ENCODE measurements around the gene XIRP2.
"Not testable (repeated sequence)": the region's sequence is repeated elsewhere in the genome, so short reads cannot be mapped to it uniquely, and the experiment has no call there.

The XIRP2 gene

DNA sequence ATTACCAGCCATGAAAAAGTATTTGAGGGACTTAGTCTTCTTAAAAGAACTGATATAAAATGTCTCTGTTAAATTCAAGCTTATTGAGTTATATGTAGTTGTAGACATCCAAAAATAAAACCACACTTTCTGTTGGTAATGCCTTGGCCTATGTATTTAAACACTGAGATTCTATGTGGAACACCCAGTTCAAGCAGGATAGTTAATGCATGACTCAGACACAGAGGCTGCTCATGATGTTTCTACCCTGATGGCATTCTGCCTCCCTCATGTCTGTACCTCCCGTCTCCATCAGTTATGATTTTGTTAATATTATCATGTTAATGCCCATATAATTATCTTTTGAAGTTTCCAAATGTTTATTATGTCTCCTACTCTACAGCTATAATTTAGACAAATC lies 164.5 kb downstream of the XIRP2 start:
- peak; percentile 8 for DNase-seq (ENCODE audit: low spot score)

DNA sequence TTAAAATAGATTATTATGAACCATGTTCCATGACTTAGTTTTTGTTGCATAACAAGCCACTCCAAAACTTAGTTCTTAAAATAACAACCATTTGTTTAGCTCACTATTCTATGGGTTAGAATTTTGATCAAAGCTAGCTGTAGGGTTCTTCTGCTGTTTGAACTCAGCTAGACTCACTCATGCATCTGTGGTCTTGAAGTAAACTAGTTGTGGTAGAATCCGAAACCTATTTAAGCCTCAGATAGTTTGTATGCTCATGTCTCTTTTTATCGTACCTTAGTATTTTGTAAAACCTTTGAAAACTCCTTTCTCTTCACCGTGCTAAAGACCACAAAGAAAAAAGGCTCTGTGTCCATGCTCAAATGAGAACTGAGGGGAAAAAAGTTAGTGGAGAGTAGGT lies 166.6 kb downstream of the XIRP2 start:
- no peak for DNase-seq (ENCODE audit: low spot score)

- no peak for DNase-seq (ENCODE audit: low spot score)
These were observed 169.2 kb downstream of the XIRP2 start for GRCh38 chr2:167057446-167057845.

DNA sequence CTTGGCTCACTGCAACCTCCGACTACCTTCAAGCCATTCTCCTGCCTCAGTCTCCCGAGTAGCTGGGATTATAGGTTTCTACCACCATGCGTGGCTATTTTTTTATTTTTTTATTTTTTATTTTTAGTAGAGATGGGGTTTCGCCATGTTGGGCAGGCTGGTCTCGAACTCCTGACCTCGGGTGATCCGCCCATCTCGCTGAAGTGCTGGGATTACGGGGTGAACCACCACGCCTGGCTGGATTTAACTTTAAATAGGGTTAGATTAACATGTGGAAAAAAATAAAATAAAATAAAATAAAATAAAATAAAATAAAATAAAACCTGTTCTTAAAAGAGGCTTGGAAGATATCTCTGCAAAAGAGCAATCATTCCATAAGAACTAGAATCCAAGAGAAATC lies 170.9 kb downstream of the XIRP2 start:
- DNase-seq (ENCODE audit: low spot score): no peak

DNA sequence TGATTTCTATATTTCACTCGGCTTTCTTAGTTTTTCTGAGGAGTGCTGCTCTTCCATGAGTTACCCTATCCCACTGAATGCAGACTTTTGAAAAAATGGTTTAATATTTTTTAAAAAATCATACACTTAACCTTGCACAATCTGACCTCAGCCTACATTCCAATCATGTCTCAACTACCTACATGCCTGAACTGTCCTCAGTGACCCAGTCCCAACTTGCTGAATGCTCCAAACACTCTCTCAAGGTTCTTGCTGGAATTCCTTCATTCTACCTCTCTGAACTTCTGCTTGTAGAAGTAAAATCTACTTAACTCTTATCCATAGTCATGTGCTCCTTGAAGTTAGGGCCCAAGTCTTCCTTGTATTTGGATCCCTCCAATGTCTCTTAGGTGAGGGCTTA lies 181.6 kb downstream of the XIRP2 start:
- no peak for DNase-seq (ENCODE audit: low spot score)

- not testable (repeated sequence) for DNase-seq (ENCODE audit: low spot score)
These were observed 187.4 kb downstream of the XIRP2 start for GRCh38 chr2:167075708-167076107.

DNA sequence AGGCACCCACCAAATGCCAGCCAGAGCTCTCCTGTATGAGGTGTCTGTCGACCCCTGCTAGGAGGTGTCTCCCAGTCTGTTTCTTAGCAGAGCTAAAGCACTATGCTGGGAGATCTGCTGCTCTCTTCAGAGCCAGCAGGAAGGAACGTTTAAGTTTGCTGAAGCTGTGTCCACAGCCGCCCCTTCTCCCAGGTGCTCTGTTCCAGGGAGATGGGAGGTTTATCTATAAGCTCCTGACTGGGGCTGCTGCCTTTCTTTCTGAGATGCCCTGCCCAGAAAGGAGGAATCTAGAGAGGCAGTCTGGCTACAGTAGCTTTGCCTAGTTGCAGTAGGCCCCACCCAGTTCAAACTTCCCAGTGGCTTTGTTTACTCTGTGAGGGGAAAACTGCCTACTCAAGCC lies 210.7 kb downstream of the XIRP2 start:
- not testable (repeated sequence) for DNase-seq (ENCODE audit: low spot score)

- DNase-seq (ENCODE audit: low spot score): no peak
These were observed 212.2 kb downstream of the XIRP2 start for GRCh38 chr2:167100506-167100905.

DNA sequence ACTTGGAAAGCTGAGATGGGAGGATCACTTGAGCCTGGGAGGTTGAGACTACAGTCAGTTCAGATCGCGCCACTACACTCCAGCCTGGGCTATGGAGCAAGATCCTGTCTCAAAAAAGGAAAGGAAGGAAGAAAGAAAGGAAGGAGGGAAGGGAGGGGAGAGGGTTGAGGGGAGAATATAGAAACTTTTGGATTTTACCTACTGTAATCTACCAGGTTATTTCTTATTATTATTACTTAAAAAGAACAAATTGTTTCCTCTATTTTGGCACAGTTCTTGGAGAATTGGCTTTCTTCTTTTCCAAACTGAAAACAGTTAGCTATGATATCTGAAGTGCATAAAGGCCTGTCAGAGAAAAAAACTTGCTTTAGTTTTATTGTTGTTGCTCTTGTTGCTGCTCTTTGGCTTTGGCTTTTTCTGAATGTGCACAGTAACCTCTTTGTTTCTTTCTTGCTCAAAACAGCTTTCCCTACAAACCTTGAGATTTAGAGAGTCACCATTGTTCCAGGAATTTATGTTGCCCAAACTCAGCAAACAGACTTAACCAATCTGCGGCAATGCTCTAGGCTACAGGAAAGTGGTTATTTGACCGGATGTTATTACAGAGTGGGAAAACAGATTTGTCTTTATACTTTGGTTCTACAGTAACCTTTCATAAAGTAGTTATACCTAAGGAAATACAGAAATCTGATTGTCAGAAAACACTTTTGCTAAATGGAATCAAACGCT lies 214.9 kb downstream of the XIRP2 start:
- DNase-seq (ENCODE audit: low spot score): no peak

GRCh38 chr2:167103757-167104133 lies 215.5 kb downstream of the XIRP2 start:
- no peak for DNase-seq (ENCODE audit: low spot score)

DNA sequence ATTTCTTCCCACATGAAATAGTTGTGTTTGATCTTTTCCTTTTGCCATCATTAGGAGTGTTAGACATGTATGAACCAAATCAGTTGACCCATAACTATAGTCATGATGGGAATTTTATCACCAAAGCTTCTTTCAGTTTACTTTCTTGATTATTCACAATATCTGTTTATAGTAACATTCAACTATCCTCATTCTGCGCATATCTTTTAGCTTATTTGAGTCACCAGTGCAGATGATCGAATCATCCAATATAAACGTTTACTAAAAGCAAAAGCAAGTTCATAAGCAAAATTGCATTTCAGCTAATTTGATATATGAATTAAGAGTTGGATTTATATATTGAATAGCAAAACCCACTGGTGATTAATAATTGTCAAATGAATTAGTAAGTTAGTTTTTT lies 216.4 kb downstream of the XIRP2 start:
- no peak for DNase-seq (ENCODE audit: low spot score)

- DNase-seq (ENCODE audit: low spot score): not testable (repeated sequence)
These were observed 221.4 kb downstream of the XIRP2 start for GRCh38 chr2:167109682-167110081.

DNA sequence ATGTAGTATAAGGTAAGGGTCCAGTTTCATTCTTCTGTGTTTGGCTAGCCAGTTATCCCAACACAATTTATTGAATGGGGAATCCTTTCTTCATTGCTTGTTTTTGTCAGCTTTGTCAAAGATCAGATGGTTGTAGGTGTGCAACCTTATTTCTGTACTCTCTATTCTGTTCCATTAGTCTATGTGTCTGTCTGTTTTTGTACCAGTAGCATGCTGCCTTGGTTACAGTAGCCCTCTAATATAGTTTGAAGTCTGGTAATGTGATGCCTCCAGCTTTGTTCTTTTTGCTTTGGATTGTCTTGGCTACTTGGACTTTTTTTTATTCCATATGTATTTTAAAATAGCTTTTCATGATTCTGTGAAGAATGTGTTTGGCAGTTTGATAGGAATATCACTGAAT lies 222.1 kb downstream of the XIRP2 start:
- DNase-seq (ENCODE audit: low spot score): no peak

DNA sequence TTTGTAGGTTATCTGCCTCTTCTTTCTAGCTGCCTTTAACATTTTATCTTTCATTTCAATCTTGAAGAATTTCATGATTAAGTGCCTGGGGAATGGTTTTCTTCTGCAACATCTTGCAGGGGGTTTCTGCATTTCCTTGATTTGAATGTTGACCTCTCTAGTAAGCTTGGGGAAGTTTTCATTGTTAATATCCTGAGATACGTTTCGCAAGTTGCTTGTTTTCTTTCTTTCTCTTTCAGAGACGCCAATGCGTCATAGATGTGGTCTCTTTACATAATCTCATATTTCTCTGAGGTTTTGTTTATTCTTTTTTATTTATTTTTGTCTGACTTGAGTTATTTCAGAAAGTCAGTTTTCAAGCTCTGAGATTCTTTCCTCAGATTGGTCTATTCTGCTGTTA lies 225.7 kb downstream of the XIRP2 start:
- no peak for DNase-seq (ENCODE audit: low spot score)

- no peak for DNase-seq (ENCODE audit: low spot score)
These were observed 227.3 kb downstream of the XIRP2 start for GRCh38 chr2:167115541-167115940.

- no peak for DNase-seq (ENCODE audit: low spot score)
These were observed 234.1 kb downstream of the XIRP2 start for GRCh38 chr2:167122389-167122788.

GRCh38 chr2:167126165-167126564 lies 237.9 kb downstream of the XIRP2 start:
- DNase-seq (ENCODE audit: low spot score): no peak

DNA sequence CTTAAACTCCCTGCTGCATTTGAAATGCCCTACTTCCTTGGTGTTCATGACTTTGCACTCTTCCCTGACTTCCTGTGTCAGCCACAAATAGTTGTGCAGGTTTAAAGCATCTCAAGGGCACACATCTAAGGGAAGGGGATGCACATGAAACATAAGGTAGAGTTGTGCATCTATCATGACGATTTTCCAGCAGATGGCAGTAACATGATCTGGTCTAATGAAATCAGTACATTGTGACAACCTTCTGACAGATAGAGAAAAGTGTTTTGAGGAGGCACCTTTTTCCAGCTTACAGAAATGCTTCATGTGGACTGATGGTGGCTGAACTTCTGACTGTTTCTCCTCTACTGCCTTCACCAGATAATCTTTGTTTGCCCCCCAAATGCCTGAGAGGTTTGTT lies 238.9 kb downstream of the XIRP2 start:
- DNase-seq (ENCODE audit: low spot score): peak; percentile 5

GRCh38 chr2:167128130-167128529 lies 239.8 kb downstream of the XIRP2 start:
- DNase-seq (ENCODE audit: low spot score): no peak

- DNase-seq (ENCODE audit: low spot score): no peak
These were observed 243.8 kb downstream of the XIRP2 start for GRCh38 chr2:167132066-167132465.

- DNase-seq (ENCODE audit: low spot score): no peak
These were observed 244.8 kb downstream of the XIRP2 start for GRCh38 chr2:167132906-167133555.

DNA sequence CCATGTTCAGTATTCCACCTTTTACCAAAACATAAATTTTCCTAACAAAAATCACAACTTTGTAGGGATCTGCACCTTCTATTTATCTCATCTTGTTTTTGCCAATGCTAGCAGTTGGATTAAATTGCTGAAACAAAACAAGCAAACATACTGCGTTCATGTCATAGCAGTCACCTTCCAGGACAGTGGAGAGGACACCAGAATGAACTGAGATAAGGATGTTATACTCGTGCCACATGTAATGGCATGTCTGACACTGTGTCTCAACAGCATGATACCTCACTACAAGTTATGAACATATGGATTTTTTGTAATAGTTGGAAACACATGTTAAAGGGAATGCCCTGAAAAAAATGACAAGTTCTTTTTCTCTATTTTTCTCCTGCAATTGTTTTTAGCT lies 245.3 kb downstream of the XIRP2 start:
- DNase-seq (ENCODE audit: low spot score): no peak

DNA sequence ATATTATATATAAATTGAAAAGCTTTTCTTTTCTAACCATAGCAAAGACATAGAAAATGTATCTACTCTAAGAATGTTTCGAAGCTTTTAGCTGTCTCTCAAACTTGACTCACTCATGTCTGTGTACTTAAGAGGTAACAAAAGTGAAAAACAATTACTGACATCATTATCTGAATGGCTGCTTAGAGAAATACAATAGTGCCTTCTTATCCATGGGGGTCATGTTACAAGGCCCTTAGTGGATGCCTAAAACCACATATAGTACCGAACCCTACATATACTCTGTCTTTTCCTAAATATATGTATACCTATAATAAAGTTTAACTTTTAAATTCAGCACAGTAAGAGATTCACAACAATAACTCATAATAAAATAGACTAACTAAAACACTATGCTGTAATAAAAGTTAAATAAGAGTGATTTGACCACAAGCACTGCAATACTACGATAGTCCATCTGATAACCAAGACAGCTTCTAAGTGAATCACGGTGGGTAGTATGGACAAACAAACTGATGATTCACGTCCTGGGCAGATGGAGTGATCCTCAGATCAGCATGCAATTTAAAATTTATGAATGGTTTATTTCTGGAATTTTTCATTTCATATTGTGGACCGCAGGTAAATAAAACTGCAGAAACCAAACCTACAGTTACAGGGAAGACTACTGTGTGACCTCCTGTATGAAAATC lies 246.2 kb downstream of the XIRP2 start:
- DNase-seq (ENCODE audit: low spot score): no peak
